Fibroblast of skin of back (primary cell): ENCODE results near the gene LDB3.

Source experiments
- DNase-seq: peaks from one replicate; pipeline ENCODE4 v3.0.0-alpha.2; 2013

Gene LDB3

DNA sequence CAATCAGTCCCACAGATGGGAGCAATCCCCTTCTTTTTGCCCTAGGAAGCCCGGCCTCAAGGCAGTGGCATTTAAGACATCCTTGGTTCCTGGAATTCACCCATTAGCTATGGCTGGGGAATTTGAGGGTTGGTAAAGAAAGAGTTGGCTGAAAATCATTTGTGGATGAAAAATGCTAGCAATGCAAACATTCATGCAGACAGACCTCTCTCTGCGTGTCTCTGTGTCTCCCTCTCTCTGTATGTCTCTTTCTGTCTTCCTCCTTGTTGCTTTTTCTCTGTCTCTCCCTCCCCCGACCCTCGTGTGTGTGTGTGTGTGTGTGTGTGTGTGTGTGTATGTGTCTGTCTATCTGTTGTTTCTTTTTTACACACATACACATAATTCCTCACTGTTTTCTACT lies 19.4 kb downstream of the LDB3 start:
- DNase-seq: peak; percentile 93

DNA sequence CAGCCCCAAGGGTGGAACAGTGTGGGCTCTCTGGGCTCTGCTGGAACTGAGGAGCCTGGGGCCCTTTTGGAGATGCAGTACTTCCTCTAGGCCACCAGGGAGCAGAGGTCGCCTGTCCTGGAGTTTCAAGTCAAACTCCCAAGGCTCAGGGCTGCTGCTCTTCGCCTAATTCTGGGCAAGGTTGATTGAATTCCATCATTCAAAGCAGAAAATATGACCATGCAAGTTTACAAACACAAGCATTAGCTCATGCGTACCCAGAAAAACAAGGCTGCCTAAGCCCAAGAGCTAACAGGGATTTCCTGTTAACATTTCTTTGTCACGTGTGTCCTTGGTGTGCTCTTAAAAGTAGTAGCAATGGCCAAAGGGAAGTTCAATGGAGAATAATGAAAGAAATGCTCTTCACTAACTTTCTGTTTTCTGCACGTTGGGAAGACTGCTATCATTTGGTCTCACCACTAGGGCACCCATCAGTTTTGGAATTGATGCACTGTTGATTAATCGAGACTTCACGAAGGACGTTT lies 20.1 kb downstream of the LDB3 start:
- DNase-seq: peak; percentile 70

DNA sequence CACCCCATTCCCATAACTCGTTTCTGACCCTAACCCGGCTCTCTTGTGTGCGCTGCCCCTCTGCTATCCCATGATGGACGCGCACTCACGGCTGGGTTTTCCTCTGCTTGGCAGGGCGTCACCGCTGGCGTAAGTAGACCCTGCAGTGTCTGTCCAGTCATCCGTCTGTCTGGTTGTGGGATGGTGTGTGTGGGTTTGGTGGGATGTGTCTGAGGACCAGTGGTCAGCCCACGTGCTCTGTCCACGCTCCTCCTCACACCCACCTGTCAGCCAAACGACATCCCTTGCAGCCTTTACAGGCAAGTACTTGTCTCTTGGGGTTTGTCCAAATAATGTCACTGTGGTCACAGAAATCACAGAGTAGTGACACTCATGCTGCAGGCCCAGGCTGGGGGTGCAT lies 20.8 kb downstream of the LDB3 start:
- DNase-seq: no peak

DNA sequence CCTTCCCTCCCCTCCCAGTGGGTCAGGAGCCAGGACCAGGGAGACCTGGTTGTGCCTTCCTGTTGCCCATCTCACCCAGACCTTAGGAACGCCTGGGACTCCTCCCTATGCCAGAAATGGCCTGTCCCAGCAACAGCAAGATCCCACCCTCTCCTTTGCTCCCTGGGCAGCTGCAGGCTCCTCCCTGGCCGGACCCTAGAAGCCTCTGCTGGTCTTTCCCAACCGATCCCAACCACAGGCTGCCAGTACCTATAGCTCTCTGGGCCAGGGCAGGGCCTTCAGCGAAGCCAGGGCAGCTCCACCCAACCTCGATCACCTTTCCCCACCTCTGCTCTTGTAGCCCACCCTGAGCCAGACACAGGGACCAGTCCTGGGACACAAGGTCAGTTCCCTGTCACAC lies 21.9 kb downstream of the LDB3 start:
- DNase-seq: no peak

DNA sequence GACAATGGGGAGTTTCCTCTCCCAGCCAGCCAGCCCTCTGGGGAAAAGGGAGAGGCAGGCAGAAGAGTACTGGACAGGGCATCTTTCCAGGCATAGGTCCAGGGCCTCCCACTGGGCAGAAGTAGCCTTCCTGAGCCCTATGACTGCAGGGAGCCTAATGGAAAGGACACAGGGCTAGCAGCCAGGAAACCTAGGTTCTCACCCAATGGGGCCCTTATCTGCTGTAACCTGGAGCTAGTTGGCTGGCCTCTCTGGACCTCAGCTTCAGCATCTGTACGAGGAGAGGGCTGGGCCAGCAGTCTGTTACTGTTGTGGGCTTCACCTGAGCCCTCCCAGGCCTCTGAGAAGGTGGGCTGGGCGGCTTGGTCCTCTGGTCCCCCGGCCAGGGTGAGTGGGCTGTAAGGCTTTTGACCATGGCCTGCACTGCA lies 22.4 kb downstream of the LDB3 start:
- no peak for DNase-seq

DNA sequence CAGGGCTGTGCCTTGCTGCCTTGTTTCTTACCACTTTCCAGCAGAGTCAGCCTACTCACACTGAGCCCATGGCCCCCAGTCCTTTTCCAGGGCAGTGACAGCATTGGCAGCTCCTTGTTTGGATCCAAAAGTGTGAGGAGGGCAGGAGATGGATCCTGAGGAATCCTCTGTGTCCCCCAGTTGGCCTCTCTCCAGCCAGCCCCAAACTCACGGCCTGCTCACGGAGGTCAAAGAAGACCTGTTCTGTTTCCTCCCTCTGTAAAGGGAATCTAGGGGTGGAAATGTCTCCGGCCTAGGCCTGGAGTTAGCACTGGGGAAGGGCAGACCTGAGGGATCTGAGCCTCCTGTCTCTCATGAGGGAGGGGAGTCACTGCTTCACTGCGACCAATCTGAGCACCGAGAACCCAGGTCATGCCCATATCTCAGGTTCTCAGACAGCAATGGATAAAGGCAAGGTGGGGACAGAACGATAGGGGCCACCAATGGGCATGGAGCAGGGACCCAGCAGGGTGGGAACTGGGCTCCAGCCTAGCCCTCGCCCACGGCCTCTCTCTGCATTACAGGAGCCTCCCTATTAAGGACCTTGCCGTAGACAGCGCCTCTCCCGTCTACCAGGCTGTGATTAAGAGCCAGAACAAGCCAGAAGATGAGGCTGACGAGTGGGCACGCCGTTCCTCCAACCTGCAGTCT lies 23.2 kb downstream of the LDB3 start:
- DNase-seq: no peak

DNA sequence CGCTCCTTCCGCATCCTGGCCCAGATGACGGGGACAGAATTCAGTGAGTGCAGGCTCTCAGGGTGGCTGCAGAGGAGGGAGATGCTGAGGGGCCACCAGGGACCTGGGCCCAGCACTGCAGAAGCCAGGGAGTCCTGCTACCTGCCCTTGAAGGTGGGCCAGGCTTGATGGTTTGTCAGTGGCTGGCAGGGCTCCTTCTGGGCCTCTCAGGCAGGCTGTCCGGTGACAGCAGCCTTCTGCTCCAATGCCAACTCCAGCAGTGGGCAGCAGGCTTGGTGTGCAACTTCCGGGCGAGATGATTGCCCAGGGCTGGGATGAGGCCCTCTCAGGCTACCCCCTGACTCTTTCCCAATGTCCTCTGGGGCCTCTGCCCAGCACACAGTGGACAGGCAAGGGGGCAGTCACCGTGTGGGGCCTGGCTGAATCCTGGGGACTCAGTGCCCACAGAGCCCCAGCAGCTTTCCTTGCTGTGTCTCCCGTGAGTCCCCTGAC lies 23.8 kb downstream of the LDB3 start:
- DNase-seq: no peak

DNA sequence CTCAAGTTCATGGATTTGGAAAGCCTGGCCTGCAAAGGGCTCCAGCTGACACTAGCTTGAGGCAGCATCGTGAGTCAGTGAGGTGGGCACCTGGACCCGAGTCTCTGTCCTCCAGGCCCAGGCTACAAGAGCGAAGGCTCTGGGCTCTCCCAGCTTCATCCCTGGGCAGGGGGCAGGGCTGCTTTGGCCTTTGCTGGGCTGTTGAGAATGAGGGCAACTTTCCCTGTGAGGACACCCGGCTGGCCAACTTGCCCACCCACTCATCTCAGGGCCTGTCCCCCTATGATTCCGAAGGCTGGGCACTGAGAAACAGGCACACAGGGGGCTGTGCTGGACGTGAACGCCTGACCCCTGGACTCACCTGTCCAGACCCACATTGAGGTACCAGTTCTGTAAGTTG lies 24.4 kb downstream of the LDB3 start:
- no peak for DNase-seq

DNA sequence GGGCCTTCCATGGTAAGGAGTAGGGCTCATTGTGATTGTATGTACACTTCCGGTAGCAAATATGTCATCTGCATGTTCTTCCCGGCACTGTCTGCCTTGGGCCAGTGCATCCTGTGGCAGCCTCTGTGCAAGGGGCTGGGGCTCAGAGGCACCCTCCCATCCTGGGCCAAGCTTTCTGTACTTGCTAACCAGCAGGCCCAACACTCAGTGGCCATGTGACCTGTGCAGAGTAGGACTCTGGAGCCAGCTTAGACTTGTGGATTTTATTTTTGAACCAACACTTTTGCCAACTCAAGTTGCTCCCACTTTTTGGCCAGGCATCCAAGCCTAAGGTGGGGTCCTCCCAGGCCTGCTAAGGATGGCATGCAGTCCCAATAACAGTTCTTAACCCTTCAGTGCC lies 25.0 kb downstream of the LDB3 start:
- no peak for DNase-seq

DNA sequence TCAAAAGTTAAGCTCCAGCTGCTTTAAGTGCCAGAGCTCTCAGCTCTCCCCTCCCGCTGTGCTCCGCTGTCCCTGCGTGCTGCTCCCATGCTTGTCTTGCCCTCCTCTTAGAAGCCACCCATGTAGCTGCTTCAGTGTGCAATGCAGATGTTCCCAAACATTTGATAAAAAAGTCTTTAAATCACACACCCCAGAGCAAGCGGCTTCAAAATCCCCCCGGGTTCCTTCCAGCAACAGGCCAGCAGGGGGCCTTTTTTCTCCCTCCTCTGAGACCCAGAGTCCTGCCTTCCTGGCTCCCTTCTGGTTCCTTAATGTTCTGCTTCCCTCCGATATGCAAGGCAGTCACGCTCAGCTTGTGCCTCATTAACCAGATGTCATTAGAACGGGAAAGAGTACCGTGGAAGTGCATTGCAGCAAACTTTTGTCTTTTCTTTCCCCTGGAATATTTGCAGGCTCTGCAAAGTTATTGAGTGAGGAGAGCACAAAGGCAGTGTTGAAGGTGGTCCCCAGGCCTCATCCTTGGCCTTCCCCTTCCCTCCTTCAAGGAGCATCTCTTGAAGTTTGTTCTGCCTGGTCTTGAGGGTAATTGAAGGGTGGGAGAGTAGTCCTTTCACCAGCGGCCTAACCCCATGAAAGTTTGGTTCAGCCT lies 25.5 kb downstream of the LDB3 start:
- DNase-seq: peak; percentile 56

DNA sequence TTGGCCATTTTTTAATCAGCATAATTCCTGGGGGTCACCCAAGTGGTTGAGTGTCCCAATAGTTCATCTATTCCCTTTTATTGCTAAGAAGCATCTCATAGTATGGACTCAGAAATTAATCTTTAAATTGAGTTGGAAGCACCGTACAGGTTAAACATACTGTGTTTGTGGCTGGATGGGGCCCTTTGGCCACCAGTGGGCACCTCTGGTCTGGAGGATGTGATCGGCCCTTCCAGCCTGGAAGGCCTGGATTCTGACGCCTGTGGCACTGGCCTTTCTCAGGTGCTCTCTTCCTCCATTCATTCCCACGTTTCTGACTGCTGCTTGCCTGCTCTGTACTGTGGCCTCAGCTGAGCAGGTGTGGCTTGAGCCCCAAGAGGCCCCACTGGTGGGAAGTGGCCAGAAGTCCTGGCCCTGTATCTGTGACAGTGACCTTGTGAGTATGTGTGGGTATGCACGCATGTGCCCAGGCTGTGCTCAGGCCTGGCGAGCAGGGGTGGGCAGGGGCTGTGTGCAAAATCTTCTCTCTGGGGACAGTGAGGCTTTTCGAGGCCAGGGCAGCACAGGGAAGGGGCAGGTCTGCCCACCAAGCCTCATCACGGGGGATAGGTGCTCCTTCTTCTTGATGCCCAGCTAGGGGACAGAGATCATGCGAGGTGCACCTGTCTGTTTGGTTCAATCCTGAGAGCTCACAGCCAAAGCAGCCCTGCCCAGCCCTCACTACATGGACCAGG lies 30.1 kb downstream of the LDB3 start:
- DNase-seq: no peak

DNA sequence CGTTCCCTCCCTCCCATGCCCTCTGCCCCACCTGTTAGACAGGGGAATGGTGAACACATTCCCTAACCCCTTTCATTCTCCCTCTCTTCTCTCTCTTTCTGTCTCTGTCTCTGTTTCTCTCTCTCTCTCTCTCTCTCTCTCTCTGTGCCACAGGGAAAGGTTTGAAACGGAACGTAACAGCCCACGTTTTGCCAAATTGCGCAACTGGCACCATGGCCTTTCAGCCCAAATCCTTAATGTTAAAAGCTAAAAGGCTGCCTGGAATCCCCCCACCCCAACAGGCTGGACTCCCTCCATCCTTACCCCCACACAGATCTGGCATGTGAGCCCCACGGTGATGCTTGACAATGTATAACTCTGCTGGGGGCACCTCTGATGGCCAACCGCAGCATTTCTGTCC lies 30.8 kb downstream of the LDB3 start:
- no peak for DNase-seq

DNA sequence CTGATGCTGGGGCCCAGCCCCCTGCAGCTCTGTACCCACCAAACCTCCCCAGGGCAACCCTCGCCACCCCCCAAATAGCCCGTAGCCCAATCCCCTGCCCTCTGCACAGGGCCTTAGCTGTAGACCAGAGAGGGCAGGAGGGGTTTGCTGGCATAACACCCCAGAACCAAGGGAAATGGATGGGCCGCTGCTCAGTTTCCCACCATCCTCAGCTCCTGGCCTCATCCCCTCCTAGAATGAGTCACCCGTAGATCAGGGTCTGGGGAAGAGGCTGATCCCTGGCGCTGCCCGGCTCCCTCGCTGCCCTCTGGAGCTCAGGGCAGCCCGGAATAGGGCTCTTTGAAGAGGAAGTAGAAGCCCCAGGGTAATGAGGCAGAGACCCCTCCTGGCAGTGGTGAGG lies 31.2 kb downstream of the LDB3 start:
- DNase-seq: no peak

DNA sequence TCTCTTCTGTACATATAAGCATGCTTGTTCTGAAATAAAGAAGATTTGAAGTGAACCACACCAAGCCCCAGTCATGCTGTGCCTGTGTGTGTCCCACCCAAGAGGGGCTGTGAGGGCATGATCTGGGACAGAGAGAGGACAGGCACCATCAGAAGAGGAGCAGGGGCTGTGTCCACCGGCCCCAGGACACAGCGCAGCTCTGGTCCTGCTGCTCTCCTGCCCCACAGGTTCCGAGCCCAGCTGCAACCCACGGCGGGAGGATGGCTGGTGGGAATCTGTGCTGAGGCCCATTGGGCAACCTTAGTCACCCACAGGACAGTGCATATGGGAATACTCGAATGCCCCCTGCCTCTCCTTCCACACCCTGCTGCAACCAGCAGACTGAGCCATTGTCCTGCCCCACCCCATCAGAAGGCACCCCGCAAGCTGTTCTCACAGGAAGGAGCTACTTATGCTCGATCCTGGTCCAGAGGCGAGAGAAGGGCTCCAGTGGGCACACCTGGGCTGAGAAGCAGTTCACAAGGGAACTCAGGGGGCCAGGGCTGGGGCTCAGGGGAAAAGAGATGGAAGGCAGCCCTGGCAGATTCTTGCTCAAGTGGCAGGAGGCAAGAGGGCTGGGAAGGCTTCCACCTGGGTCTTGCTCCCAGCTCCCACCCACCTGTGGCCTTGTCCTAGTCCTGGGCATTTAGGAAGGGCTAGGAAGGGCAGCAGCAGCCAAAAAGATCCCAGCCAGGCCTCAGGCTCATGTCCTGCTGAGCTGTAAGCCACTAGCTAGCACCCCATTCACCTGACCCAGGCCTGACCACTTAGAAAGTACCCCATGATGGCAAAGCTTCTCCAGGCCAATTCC lies 31.9 kb downstream of the LDB3 start:
- no peak for DNase-seq

DNA sequence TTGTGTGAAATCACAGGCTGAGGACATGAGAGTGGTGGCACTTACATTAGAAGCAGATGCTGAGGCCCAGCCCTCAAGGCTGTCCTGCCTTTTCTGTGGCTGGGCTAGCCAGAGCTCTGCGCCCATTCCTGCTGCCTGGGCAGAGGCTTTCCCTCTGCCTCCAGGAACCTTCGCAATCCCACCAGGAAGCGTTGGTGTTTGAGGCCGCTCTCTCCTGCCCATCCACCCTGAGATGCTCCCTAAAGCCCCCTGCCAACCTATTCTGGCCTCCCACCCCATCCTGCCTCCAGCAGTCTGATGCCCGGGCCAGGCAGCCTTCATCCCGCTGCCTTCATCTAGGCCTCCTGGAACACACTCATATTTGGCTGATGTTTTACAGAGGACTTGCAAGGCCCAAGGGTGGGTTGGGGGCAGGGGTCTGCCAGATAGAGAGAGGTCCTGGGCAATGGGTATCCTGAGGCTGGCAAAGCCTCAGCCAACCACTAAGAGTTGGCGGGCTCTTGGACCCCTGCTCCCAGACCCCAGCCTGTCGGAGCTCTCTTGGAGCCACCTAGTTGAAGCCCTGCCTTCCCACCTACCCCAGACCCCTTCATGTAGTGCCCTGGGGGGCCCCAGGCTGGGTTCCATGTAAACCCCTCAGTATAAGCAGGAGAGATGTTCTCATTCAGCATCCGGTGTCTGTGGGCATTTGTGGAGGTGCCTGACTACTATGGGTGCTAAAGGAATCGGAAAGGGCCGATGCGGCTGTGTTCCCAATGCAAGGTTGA lies 32.7 kb downstream of the LDB3 start:
- DNase-seq: no peak

DNA sequence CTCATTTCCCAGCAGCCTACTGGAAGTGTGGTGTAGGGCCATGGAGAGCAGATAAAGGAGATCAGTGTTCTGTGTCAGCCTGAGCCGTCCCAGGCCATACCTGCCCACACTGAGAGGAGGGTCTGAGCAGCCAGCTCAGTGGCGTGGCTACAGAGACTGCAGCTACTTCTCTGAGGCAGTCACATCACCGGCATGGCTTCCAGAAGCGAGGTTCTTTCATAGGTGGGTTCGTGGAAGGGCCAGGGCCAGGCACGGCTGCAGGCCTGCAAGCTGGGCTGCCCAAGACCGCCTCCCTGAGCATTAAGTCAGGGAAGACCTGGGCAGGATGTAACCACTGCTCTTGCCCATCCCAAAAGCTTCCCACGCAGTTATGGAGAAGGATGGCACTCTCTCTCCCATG lies 34.9 kb downstream of the LDB3 start:
- no peak for DNase-seq

DNA sequence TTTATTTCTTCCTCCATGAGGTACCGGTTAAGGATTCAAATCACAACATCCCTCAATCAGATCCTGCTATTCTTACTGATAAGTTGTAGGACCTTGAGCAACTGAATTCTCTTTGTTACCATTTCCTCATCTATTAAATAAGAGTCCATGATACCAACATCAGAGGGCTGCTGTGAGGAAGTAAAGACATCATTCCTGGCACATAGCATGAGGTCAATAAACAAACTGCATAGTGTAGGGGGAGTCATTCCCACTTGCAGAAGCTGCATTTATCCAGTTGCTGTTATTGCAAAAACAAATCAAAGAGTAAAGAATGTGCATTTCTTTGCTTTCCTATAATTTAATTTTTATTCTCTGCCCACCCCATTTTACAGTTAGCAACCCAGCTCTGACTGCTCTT lies 36.8 kb downstream of the LDB3 start:
- DNase-seq: no peak

DNA sequence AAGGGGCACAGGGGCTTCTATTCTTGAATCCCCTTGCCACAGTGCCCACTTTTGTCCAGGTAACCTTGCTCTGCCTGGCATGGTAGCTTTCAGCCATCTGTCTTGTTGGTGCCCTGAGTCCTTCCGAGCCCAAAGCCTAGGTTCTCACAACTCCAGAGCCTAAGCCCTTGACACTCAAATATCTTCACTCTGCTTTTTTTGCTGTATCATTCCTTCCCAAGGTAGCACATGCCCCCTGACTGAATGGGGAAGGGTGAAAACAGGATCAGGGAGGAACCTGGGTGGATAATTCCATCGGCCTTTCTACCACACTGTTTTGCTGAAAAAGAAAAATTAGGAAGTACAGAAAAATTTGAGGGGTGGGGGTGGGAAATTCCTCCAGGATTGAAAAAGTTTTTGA lies 37.6 kb downstream of the LDB3 start:
- no peak for DNase-seq

DNA sequence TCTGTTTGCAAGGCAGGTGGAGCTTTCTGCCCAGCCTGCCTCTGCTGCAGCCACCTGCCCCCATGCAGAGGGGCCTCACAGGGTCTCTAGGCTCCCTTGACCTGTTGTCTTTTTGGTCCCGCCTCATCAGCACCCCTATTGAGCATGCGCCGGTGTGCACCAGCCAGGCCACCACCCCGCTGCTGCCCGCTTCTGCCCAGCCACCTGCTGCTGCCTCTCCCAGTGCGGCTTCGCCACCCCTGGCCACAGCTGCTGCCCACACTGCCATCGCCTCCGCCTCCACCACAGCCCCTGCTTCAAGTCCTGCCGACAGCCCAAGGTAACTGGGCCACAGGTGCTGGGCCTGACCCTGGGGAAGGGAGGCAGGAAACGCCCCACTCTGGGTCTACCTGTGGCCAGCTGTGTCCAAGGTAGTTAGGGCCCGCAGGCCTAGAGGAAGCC lies 38.1 kb downstream of the LDB3 start:
- DNase-seq: no peak

DNA sequence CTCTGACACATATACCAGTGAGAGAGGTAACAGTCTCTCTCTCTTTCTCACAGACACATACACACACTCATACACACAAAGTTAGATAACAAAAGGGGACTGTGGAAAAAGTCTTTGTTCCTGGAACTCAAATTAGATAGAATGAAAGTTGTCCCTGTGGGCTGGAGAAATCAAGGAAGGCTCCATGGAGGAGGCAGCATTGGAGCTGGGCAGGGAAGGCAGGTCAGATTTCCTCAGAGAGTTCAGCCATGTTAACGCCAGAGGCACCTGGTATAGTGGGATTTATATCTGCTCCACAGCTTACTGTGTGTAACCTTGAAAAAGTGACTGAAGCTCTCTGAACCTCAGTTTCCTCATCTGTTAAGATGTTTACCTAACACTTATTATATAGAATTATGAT lies 38.7 kb downstream of the LDB3 start:
- no peak for DNase-seq

DNA sequence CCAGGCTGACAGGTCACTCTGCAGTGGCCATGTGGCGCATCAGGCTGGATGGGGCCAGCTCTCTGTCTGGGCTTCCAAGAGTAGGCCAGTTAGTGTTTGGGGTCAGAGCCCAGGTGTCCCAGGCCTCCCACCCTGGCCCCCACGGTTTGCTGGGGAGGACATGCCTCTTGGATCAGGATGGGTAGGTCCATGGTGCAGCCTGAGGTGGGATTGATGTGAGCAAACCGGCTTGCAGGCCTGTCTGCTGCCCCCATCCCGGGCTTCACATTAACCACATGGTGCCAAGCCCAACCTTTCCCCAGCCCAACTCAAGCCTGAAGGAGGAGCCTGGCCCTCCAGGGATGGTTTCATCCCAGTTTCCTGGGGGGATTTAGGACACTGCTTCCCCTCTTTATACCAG lies 39.2 kb downstream of the LDB3 start:
- DNase-seq: no peak
